ENCODE measurements around the gene TNFAIP3. TPM values are rescaled to one million over a fixed set of nuclear protein-coding genes. Genes with fewer than 3 reads are reported as not detected.
"Not testable (repeated sequence)": the region's sequence is repeated elsewhere in the genome, so short reads cannot be mapped to it uniquely, and the experiment has no call there.

Gene TNFAIP3
- total RNA-seq, 1 donor from 2014 or later = 68.9 TPM

DNA sequence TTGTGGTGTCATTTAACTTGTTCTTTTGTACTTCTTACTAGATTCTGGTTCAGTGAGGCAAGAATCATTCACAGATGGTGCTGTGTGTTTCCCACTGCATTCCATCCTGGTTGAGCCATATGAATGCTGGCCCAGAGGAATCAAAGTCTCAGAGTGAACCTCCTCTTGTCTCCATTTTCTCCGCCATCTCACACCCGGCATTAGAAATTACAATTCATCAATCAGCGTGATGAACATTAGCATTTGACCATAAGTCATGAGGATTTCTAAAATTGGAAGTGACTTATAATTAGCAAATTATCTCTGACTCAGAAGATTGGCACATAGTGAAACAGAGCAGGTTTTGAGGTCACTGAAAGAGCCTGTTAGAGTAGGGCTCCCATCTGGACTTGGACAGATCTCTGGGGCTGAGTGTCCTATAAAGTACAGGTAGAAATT is 25.2 kb downstream of the TNFAIP3 start:
- Mint-ChIP-seq H3K36me3 (peaks cover 2% of the 10 kb centered on the region), H3K27me3 (ENCODE audit: low read depth) (no peaks in the 10 kb centered on the region), H3K9me3 (peaks cover 19% of the 10 kb centered on the region), H3K4me3 (no peak overlapping the region), H3K27ac (no peak overlapping the region), H3K4me1 (peaks cover 4% of the 10 kb centered on the region)
- TF ChIP-seq, protein P1, sequence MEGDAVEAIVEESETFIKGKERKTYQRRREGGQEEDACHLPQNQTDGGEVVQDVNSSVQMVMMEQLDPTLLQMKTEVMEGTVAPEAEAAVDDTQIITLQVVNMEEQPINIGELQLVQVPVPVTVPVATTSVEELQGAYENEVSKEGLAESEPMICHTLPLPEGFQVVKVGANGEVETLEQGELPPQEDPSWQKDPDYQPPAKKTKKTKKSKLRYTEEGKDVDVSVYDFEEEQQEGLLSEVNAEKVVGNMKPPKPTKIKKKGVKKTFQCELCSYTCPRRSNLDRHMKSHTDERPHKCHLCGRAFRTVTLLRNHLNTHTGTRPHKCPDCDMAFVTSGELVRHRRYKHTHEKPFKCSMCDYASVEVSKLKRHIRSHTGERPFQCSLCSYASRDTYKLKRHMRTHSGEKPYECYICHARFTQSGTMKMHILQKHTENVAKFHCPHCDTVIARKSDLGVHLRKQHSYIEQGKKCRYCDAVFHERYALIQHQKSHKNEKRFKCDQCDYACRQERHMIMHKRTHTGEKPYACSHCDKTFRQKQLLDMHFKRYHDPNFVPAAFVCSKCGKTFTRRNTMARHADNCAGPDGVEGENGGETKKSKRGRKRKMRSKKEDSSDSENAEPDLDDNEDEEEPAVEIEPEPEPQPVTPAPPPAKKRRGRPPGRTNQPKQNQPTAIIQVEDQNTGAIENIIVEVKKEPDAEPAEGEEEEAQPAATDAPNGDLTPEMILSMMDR (IDR thresholded peaks at IDR 0.05; ENCODE audit: unreplicated experiment) = no peak
- DNase-seq (ENCODE audit: low spot score in 2 of 2, unreplicated experiment in 2 of 2) = no peak

DNA sequence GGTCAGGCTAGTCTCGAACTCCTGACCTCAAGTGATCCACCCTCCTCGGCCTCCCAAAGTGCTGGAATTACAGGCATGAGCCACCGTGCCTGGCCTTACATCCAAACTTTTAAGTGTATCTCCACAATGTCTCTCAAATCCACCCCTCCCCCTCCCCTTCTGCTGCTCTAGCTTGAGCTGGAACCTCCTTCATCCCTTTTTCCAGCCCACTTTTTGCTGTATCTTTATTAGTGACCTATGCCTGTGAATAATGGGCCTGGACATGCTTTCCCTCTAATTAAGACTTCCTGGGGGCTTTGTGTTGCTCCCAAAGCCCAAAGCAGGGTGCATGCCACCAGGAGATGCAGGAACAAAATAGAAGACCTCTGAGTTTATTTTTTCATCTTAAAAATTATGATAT is 26.1 kb downstream of the TNFAIP3 start:
- TF ChIP-seq, protein P1 (IDR thresholded peaks at IDR 0.05; ENCODE audit: unreplicated experiment) = no peak
- peaks cover 19% of the 10 kb centered on the region for H3K9me3 Mint-ChIP-seq
- H3K4me1 Mint-ChIP-seq = peaks cover 4% of the 10 kb centered on the region
- H3K27ac Mint-ChIP-seq = no peak overlapping the region
- DNase-seq (ENCODE audit: low spot score in 2 of 2, unreplicated experiment in 2 of 2) = no peak
- no peak overlapping the region for H3K4me3 Mint-ChIP-seq
- peaks cover 2% of the 10 kb centered on the region for H3K36me3 Mint-ChIP-seq
- H3K27me3 Mint-ChIP-seq (ENCODE audit: low read depth) = no peaks in the 10 kb centered on the region

DNA sequence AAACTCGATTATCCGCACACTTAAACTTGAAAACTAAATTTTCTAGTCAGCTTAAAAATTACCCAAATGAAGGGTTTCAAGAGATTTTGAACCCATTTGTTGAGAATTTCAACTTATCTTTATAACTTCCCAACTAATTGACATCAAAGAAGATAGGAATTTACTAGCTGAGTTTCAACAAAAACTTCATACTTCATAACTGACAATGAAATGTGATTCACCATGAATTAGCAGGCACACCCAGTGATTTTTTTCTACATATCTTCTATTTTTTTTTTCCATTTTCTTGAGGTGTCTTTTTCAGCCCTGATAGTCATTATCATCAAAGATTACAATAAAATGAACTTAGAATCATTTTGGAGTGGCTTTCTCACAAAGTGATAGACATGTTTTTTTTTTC is 26.7 kb downstream of the TNFAIP3 start:
- no peak for DNase-seq (ENCODE audit: low spot score in 2 of 2, unreplicated experiment in 2 of 2)
- no peak overlapping the region for H3K4me3 Mint-ChIP-seq
- H3K36me3 Mint-ChIP-seq = no peaks in the 10 kb centered on the region
- TF ChIP-seq, protein P1 (IDR thresholded peaks at IDR 0.05; ENCODE audit: unreplicated experiment) = no peak
- H3K27ac Mint-ChIP-seq = no peak overlapping the region
- H3K9me3 Mint-ChIP-seq = peaks cover 13% of the 10 kb centered on the region
- peaks cover 1% of the 10 kb centered on the region for H3K27me3 Mint-ChIP-seq (ENCODE audit: low read depth)
- H3K4me1 Mint-ChIP-seq = peaks cover 4% of the 10 kb centered on the region

DNA sequence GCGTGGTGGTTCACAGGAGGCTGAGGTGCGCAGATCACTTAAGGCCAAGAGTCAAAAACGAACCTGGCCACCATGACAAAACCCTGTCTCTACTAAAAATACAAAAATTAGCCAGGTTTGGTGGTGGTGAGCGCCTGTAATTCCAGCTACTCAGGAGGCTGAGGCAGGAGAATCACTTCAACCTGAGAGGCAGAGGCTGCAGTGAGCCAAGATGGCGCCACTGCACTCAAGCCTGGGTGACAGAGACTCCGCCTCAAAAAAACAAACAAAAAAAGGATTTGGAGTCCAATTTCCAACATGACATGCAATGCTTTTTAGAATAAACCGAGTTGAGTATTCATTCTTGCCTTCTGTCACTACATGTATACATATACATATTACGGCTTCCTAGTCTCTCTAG is 27.3 kb downstream of the TNFAIP3 start:
- not testable (repeated sequence) for DNase-seq (ENCODE audit: low spot score in 2 of 2, unreplicated experiment in 2 of 2); H3K4me3 Mint-ChIP-seq; H3K36me3 Mint-ChIP-seq; H3K9me3 Mint-ChIP-seq; H3K27ac Mint-ChIP-seq; H3K4me1 Mint-ChIP-seq; H3K27me3 Mint-ChIP-seq (ENCODE audit: low read depth)

DNA sequence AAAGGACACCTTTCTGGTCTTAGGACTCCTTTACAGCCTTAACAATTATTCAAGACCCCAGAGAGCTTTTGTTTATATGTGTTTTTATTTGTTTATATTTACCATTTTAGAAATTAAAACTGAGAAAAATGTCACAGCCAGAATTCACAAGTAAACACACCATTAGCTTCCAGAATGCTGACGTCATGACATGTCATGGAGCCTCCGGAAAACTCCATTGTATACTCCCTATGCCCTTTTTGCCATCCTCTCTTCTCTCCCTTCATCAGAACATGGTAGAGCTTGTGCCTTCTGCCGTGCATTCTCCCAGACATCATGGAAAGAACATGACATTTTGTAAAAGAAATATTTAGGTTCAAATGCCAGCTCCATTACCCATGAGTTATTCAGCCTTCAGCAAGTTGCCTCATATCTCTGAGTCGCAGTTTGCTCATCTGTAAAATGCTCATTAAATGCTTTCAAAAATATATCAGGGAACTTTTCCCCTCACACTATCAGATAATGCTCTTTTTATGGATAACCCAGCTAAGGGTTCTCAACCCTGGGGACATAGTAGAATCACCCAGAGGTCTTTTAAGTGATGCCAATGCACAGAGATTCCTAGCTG is 27.8 kb downstream of the TNFAIP3 start:
- Mint-ChIP-seq H3K27ac (no peak overlapping the region), H3K36me3 (no peaks in the 10 kb centered on the region), H3K4me3 (no peak overlapping the region), H3K27me3 (ENCODE audit: low read depth) (peaks cover 1% of the 10 kb centered on the region), H3K4me1 (peaks cover 4% of the 10 kb centered on the region), H3K9me3 (peaks cover 6% of the 10 kb centered on the region)
- TF ChIP-seq, protein P1 (IDR thresholded peaks at IDR 0.05; ENCODE audit: unreplicated experiment) = no peak
- no peak for DNase-seq (ENCODE audit: low spot score in 2 of 2, unreplicated experiment in 2 of 2)

DNA sequence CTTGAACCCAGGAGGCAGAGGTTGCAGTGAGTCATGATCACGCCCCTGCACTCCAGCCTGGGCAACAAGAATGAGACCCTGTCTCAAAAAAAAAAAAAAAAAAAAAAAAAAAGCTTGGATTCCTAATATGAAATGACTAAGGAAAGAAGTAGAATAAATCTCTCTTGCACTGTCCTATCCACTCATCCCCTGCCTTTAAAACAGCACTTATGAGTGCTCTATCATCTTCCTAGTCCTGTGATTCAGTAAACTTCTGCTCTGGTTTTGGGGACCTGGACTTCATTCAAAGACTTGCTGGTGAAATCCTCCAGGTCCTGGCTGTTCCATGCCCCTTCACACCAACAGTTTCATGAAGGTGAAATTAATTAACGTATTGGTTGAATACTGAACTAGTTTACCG is 29.6 kb downstream of the TNFAIP3 start:
- Mint-ChIP-seq H3K4me1 (peaks cover 12% of the 10 kb centered on the region), H3K27ac (no peak overlapping the region), H3K9me3 (peaks cover 3% of the 10 kb centered on the region), H3K36me3 (no peaks in the 10 kb centered on the region), H3K4me3 (no peak overlapping the region), H3K27me3 (ENCODE audit: low read depth) (peaks cover 1% of the 10 kb centered on the region)
- DNase-seq (ENCODE audit: low spot score in 2 of 2, unreplicated experiment in 2 of 2) = no peak
- TF ChIP-seq, protein P1 (IDR thresholded peaks at IDR 0.05; ENCODE audit: unreplicated experiment) = no peak

All from mesothelial cell of epicardium (in vitro differentiated cells).